ENCODE data around the gene TUT1. TPM values are rescaled to one million over a fixed set of nuclear protein-coding genes. Genes with fewer than 3 reads are reported as not detected.

Gene TUT1
- total and polyA plus RNA-seq, 4 donors, result 5.6 to 15.8 (median 13.7) TPM

DNA sequence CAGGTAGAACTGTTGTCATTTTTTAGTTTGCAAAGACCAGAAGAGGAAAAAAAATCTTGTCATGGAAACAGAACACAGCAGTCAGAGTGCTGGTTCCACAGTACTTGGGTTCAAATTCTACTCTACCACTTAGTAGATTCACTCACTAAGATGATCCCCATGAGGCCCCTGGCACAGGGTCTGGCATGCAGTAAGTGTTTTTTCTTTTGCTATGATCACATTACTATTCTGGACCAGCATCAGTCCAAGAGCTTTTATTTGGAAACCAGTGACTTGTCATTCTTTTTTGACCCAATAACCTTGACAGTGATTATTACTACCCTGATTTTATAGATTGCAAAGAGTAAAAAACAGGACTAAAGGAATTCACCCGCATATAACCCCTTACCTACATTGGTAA lies 21.7 kb downstream of the TUT1 start:
- Histone ChIP-seq H3K27ac (ENCODE audit: low read depth in 1 of 2, low read length in 2 of 2) (no peak overlapping the region), H3K4me3 (ENCODE audit: low read depth in 1 of 3, low read length in 3 of 3) (no peak overlapping the region), H3K9ac (ENCODE audit: low read depth in 1 of 2, low read length in 2 of 2) (no peak overlapping the region), H3K27me3 (ENCODE audit: control insufficient read depth in 4 of 4, insufficient read depth in 4 of 4, low read length in 3 of 4) (no peaks in the 10 kb centered on the region), H3K36me3 (ENCODE audit: control insufficient read depth in 4 of 4, insufficient read depth in 3 of 4, low read depth in 1 of 4, low read length in 3 of 4) (peaks cover 7 to 42% (median 34%) of the 10 kb centered on the region in 4 donors), H3K4me1 (ENCODE audit: control insufficient read depth in 4 of 4, insufficient read depth in 4 of 4, low read length in 3 of 4) (peaks cover 2 to 38% (median 32%) of the 10 kb centered on the region in 4 donors), H3K9me3 (ENCODE audit: control insufficient read depth in 4 of 4, low read length in 3 of 4) (no peaks in the 10 kb centered on the region)
- DNase-seq (ENCODE audit: low spot score), result no peak
- TF ChIP-seq, protein P1, sequence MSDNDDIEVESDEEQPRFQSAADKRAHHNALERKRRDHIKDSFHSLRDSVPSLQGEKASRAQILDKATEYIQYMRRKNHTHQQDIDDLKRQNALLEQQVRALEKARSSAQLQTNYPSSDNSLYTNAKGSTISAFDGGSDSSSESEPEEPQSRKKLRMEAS (IDR thresholded peaks at IDR 0.05), result no peak
- TF ChIP-seq RAD21 (IDR thresholded peaks at IDR 0.05) (no peak), EGR1 (IDR thresholded peaks at IDR 0.05; ENCODE audit: low read depth in 2 of 2) (no peak), TAF1 (conservative IDR thresholded peaks at IDR 0.05) (no peak), NR2F2 (IDR thresholded peaks at IDR 0.05) (no peak), HNF4A (conservative IDR thresholded peaks at IDR 0.05) (no peak), HNF4G (IDR thresholded peaks at IDR 0.05) (no peak)
- TF ChIP-seq, protein P2, sequence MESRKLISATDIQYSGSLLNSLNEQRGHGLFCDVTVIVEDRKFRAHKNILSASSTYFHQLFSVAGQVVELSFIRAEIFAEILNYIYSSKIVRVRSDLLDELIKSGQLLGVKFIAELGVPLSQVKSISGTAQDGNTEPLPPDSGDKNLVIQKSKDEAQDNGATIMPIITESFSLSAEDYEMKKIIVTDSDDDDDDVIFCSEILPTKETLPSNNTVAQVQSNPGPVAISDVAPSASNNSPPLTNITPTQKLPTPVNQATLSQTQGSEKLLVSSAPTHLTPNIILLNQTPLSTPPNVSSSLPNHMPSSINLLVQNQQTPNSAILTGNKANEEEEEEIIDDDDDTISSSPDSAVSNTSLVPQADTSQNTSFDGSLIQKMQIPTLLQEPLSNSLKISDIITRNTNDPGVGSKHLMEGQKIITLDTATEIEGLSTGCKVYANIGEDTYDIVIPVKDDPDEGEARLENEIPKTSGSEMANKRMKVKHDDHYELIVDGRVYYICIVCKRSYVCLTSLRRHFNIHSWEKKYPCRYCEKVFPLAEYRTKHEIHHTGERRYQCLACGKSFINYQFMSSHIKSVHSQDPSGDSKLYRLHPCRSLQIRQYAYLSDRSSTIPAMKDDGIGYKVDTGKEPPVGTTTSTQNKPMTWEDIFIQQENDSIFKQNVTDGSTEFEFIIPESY (IDR thresholded peaks at IDR 0.05), result no peak
- TF ChIP-seq, protein P3, sequence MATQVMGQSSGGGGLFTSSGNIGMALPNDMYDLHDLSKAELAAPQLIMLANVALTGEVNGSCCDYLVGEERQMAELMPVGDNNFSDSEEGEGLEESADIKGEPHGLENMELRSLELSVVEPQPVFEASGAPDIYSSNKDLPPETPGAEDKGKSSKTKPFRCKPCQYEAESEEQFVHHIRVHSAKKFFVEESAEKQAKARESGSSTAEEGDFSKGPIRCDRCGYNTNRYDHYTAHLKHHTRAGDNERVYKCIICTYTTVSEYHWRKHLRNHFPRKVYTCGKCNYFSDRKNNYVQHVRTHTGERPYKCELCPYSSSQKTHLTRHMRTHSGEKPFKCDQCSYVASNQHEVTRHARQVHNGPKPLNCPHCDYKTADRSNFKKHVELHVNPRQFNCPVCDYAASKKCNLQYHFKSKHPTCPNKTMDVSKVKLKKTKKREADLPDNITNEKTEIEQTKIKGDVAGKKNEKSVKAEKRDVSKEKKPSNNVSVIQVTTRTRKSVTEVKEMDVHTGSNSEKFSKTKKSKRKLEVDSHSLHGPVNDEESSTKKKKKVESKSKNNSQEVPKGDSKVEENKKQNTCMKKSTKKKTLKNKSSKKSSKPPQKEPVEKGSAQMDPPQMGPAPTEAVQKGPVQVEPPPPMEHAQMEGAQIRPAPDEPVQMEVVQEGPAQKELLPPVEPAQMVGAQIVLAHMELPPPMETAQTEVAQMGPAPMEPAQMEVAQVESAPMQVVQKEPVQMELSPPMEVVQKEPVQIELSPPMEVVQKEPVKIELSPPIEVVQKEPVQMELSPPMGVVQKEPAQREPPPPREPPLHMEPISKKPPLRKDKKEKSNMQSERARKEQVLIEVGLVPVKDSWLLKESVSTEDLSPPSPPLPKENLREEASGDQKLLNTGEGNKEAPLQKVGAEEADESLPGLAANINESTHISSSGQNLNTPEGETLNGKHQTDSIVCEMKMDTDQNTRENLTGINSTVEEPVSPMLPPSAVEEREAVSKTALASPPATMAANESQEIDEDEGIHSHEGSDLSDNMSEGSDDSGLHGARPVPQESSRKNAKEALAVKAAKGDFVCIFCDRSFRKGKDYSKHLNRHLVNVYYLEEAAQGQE (IDR thresholded peaks at IDR 0.05), result no peak
- 83% methylated on average over 1 of the region's 1 CpG for WGBS

DNA sequence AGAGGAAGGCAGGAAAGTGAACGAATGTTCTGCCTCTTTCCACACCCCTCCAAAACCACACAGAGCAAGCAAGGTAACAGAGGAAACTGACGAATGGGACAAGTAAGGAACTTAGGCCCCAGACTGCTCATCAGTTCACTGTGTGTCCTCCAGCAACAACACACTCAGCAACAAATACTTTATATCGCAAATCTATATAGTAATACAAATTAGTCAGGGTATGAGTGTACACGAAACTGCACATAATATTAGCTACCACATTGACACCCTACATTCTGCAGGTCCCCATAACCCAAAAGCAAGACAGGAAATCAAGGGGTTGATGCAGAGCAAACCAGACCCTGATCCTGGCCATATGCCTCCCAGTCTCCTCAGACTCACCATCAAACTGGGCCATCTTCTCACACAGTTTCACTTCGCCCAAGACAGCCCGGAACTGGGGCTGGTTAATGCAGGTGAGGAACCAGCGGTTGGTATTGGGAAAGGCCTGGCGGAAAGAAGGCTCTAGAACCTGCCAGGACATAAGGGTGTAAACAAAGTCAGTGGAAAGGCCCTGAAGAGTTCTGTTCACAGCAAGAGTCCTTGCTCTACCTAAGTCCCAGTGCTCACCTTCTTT lies 24.2 kb downstream of the TUT1 start:
- Histone ChIP-seq H3K27me3 (ENCODE audit: control insufficient read depth in 4 of 4, insufficient read depth in 4 of 4, low read length in 3 of 4) (no peaks in the 10 kb centered on the region), H3K9ac (ENCODE audit: low read depth in 1 of 2, low read length in 2 of 2) (peak overlapping the region in 1 of 2 donors; percentile 16), H3K4me1 (ENCODE audit: control insufficient read depth in 4 of 4, insufficient read depth in 4 of 4, low read length in 3 of 4) (peaks cover 1 to 31% (median 21%) of the 10 kb centered on the region in 4 donors), H3K36me3 (ENCODE audit: control insufficient read depth in 4 of 4, insufficient read depth in 3 of 4, low read depth in 1 of 4, low read length in 3 of 4) (peaks cover 13 to 50% (median 41%) of the 10 kb centered on the region in 4 donors), H3K4me3 (ENCODE audit: low read depth in 1 of 3, low read length in 3 of 3) (no peak overlapping the region), H3K9me3 (ENCODE audit: control insufficient read depth in 4 of 4, low read length in 3 of 4) (no peaks in the 10 kb centered on the region), H3K27ac (ENCODE audit: low read depth in 1 of 2, low read length in 2 of 2) (peak overlapping the region in 1 of 2 donors; percentile 3)
- no peak for TF ChIP-seq FOXA2 (IDR thresholded peaks at IDR 0.05)
- no peak for TF ChIP-seq JUND (IDR thresholded peaks at IDR 0.05)
- TF ChIP-seq GABPA (IDR thresholded peaks at IDR 0.05 in 1 of 2, conservative IDR thresholded peaks at IDR 0.05 in 1 of 2), result no peak
- 79% methylated on average over 8 of the region's 8 CpGs for WGBS
- no peak for DNase-seq (ENCODE audit: low spot score)

DNA sequence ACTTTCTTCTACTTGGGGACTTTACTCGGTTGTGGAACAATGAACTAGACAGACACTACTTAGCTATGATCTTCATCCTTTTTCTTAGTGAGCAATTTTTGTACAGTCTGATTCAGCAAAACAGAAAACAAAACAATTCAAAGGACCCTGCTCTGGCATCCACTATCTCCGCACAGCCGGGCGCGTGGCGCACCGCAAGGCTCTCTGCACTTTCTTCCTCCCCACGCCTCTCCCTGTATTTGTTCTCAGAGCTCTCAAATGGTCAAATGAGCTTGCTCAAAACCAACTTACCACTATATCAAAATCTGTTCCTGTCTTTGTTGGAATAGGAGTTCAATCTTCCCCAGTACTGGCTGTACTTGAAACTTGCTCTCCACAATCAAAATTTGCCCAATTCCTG lies 25.1 kb downstream of the TUT1 start:
- WGBS, result 84% methylated on average over 8 of the region's 8 CpGs
- H3K9me3 ChIP-seq (ENCODE audit: control insufficient read depth in 4 of 4, low read length in 3 of 4), result no peaks in the 10 kb centered on the region
- H3K27ac ChIP-seq (ENCODE audit: low read depth in 1 of 2, low read length in 2 of 2), result no peak overlapping the region
- TF ChIP-seq SP1 (IDR thresholded peaks at IDR 0.05), result no peak
- TF ChIP-seq RXRA (IDR thresholded peaks at IDR 0.05), result no peak
- TF ChIP-seq FOXA2 (IDR thresholded peaks at IDR 0.05), result no peak
- TF ChIP-seq RAD21 (IDR thresholded peaks at IDR 0.05), result no peak
- TF ChIP-seq FOXA1 (IDR thresholded peaks at IDR 0.05), result no peak
- TF ChIP-seq, protein P3 (IDR thresholded peaks at IDR 0.05), result no peak
- TF ChIP-seq, protein P4, sequence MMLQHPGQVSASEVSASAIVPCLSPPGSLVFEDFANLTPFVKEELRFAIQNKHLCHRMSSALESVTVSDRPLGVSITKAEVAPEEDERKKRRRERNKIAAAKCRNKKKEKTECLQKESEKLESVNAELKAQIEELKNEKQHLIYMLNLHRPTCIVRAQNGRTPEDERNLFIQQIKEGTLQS (IDR thresholded peaks at IDR 0.05), result no peak
- H3K9ac ChIP-seq (ENCODE audit: low read depth in 1 of 2, low read length in 2 of 2), result no peak overlapping the region
- peaks cover 1 to 31% (median 20%) of the 10 kb centered on the region in 4 donors for H3K4me1 ChIP-seq (ENCODE audit: control insufficient read depth in 4 of 4, insufficient read depth in 4 of 4, low read length in 3 of 4)
- no peak overlapping the region for H3K4me3 ChIP-seq (ENCODE audit: low read depth in 1 of 3, low read length in 3 of 3)
- no peaks in the 10 kb centered on the region for H3K27me3 ChIP-seq (ENCODE audit: control insufficient read depth in 4 of 4, insufficient read depth in 4 of 4, low read length in 3 of 4)
- no peak for DNase-seq (ENCODE audit: low spot score)
- H3K36me3 ChIP-seq (ENCODE audit: control insufficient read depth in 4 of 4, insufficient read depth in 3 of 4, low read depth in 1 of 4, low read length in 3 of 4), result peaks cover 13 to 48% (median 35%) of the 10 kb centered on the region in 4 donors

Data from liver (tissue), 9 donors.